HCT116 (cell line): Measurements from ENCODE around the gene EZH1.

Source experiments
- CBX3 ChIP-seq: IDR thresholded peaks from 2 replicates; pipeline ENCODE4 v1.6.1; 2012; ENCODE audit warnings: low read depth
- CTCF ChIP-seq, 3 experiments: fragments of 200-600 bp in 1 of 3; sonication (generic) in 1 of 3; IDR thresholded peaks in 2 of 3; conservative IDR thresholded peaks in 1 of 3; 2 replicates each; pipeline ENCODE4 v1.5.1; 2012 to 2017; ENCODE audit warnings: low read depth in 2 of 3, low read length in 2 of 3, antibody characterized with exemption in 1 of 3, borderline replicate concordance in 1 of 3, control low read depth in 1 of 3, mild to moderate bottlenecking in 1 of 3, mixed read lengths in 1 of 3, mixed run types in 1 of 3, moderate library complexity in 1 of 3; ENCODE audit not compliant: insufficient read depth in 1 of 3
- EGR1 ChIP-seq: IDR thresholded peaks from 2 replicates; pipeline ENCODE4 v1.6.1; 2012; ENCODE audit warnings: low read depth
- EZH2 ChIP-seq: fragments of 200-600 bp; sonication (generic); IDR thresholded peaks from 2 replicates; pipeline ENCODE4 v1.6.1; 2017; ENCODE audit warnings: antibody characterized with exemption, mixed run types
- MAX ChIP-seq: IDR thresholded peaks from 2 replicates; pipeline ENCODE4 v1.6.1; 2012
- POLR2A ChIP-seq: IDR thresholded peaks from 2 replicates; pipeline ENCODE4 v1.7.0; 2011; ENCODE audit warnings: borderline replicate concordance; ENCODE audit not compliant: insufficient read depth, insufficient read length; ENCODE audit errors: extremely low read depth
- RAD21 ChIP-seq: IDR thresholded peaks from 2 replicates; pipeline ENCODE4 v1.6.1; 2012; ENCODE audit warnings: low read depth, mild to moderate bottlenecking
- REST ChIP-seq: IDR thresholded peaks from 2 replicates; pipeline ENCODE4 v1.6.1; 2012; ENCODE audit warnings: low read depth
- SP1 ChIP-seq: IDR thresholded peaks from 2 replicates; pipeline ENCODE4 v1.6.1; 2012; ENCODE audit warnings: low read depth
- ZNF274 ChIP-seq: fragments of 200-500 bp; sonication (Bioruptor generic); IDR thresholded peaks from 2 replicates; pipeline ENCODE4 v1.6.1; 2014; ENCODE audit warnings: mild to moderate bottlenecking, low read depth, low read length, inconsistent platforms

- TF ChIP-seq EZH2 (no peak), CTCF (IDR thresholded peaks at IDR 0.05 in 2 of 3, conservative IDR thresholded peaks at IDR 0.05 in 1 of 3; ENCODE audit: borderline replicate concordance in 1 of 3, insufficient read depth in 1 of 3, low read depth in 2 of 3, low read length in 2 of 3) (no peak), CBX3 (no peak), RAD21 (no peak), REST (no peak), ZNF274 (no peak), SP1 (no peak), MAX (no peak), EGR1 (no peak), POLR2A (no peak)
These were observed 59.0 kb downstream of the EZH1 start for GRCh38 chr17:42685831-42686230.
